Measurements from ENCODE around the gene CNTNAP4. TPM values are rescaled to one million over a fixed set of nuclear protein-coding genes. Genes with fewer than 3 reads are reported as not detected.

The CNTNAP4 gene
- total and polyA plus RNA-seq, 2 of the 13 experiments (the other 11 are each of a cell fraction or from before 2014, with no cell fraction given), result not detected

DNA sequence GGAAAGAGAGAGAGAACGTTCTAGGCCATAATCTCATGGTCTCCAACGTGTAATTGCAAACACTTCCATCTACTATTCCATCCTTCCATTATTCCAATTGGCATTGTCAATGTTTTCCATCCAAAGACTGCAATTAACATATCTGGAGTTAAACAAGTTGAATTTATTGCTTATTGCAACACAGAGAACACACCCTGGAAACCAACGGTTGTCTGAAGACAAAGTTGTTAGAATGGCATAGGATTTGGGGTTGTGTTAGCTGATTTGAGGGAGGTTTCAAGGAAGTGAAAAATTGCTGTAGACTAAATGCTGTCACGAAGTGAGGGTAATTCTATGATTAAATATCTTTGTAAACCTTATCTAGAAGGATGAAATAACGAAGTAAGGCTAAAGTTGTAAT is 178.8 kb downstream of the CNTNAP4 start (continued):
- TF ChIP-seq, protein P1, sequence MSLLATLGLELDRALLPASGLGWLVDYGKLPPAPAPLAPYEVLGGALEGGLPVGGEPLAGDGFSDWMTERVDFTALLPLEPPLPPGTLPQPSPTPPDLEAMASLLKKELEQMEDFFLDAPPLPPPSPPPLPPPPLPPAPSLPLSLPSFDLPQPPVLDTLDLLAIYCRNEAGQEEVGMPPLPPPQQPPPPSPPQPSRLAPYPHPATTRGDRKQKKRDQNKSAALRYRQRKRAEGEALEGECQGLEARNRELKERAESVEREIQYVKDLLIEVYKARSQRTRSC (CRISPR knock-in tag; IDR thresholded peaks at IDR 0.05; ENCODE audit: low read depth), result no peak

DNA sequence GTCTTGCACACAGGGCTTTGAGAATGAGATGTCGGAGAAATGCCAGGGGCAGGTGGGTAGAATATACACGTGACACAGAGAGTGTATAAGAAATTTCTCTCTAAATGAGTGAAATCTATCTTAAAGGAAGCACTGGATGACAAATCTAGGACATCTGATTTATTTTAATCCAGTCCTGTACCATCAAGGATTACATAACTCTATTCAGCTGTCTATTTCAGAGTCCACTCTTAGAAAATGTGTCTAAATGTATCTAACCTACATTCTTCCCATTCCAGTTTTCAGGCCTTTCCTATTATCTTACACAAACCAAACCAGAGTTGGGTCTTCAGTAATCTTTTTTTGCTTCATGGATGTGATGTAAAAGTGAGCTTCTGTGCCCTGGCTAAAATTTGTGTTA is 181.9 kb downstream of the CNTNAP4 start:
- CTCF ChIA-PET (ENCODE audit: low intra/inter-chr PET ratio, low total read pairs), result no interaction called here
- in situ Hi-C loops (cut with HindIII; ENCODE audit: extremely low pct_ligation_motif_present, low pct_unique_long_range_greater_than_20kb), result no loop called here
- BruUV-seq (replicated peaks), result no TSS peak
- POLR2A ChIA-PET, result no interaction called here
- TF ChIP-seq HOXA3 (CRISPR knock-in tag; IDR thresholded peaks at IDR 0.05), result no peak
- TF ChIP-seq, protein P2, sequence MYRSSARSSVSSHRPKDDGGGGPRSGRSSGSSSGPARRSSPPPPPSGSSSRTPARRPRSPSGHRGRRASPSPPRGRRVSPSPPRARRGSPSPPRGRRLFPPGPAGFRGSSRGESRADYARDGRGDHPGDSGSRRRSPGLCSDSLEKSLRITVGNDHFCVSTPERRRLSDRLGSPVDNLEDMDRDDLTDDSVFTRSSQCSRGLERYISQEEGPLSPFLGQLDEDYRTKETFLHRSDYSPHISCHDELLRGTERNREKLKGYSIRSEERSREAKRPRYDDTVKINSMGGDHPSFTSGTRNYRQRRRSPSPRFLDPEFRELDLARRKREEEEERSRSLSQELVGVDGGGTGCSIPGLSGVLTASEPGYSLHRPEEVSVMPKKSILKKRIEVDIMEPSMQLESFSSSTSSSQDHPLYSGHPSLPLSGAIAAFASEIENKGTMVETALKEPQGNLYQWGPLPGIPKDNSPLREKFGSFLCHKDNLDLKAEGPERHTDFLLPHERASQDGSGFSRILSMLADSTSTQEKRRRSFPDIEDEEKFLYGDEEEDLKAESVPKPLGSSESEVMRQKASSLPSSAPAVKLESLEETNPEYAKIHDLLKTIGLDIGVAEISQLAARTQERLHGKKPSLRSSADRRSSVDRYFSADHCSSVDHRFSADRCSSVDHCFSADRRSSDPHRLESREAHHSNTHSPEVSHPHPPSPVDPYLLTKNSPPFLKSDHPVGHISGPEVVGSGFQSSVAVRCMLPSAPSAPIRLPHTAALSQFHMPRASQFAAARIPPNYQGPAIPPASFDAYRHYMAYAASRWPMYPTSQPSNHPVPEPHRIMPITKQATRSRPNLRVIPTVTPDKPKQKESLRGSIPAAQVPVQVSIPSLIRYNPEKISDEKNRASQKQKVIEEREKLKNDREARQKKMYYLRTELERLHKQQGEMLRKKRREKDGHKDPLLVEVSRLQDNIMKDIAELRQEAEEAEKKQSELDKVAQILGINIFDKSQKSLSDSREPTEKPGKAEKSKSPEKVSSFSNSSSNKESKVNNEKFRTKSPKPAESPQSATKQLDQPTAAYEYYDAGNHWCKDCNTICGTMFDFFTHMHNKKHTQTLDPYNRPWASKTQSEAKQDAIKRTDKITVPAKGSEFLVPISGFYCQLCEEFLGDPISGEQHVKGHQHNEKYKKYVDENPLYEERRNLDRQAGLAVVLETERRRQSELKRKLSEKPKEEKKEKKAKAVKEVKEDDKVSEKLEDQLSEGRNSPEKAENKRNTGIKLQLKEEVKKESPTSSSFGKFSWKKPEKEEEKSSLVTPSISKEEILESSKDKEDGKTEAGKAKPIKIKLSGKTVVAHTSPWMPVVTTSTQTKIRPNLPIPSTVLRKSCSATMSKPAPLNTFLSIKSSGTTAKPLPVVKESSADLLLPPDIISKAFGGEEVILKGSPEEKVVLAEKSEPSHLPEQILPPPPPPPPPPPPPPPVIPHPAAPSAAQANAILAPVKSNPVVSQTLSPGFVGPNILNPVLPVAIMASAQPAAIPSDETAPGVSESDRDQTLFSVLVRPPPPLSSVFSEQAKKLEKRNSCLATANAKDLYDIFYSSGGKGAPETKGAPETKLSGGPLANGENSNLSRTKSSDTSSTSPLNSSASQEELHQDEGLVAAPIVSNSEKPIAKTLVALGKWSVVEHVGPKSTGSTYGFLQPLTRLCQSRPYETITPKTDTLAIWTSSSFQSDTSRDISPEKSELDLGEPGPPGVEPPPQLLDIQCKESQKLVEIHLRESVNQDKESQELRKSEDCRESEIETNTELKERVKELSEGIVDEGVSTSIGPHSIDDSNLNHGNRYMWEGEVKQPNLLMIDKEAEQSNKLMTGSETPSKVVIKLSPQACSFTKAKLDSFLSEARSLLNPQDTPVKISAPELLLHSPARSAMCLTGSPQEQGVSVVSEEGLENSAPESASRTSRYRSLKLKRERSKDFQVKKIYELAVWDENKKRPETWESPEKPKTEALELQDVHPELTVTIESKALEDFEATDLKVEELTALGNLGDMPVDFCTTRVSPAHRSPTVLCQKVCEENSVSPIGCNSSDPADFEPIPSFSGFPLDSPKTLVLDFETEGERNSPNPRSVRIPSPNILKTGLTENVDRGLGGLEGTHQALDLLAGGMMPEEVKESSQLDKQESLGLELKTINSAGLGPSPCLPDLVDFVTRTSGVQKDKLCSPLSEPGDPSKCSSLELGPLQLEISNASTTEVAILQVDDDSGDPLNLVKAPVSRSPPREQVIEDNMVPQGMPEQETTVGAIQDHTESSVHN (CRISPR knock-in tag; IDR thresholded peaks at IDR 0.05), result no peak
- no peak for TF ChIP-seq MYNN (CRISPR knock-in tag; IDR thresholded peaks at IDR 0.05; ENCODE audit: low read depth)
- TF ChIP-seq PLRG1 (conservative IDR thresholded peaks at IDR 0.05), result no peak
- WGBS (ENCODE audit: low lambda C conversion rate), result 1% methylated on average over 2 of the region's 2 CpGs
- Histone ChIP-seq H3K9me3 (ENCODE audit: low read length) (no peaks in the 10 kb centered on the region), H3K4me1 (ENCODE audit: insufficient read depth, low read length) (no peaks in the 10 kb centered on the region), H3K36me3 (replicated peaks in 1 of 2; ENCODE audit: control insufficient read depth in 1 of 2, insufficient read depth in 2 of 2, low read length in 2 of 2) (no peaks in the 10 kb centered on the region), H3K79me2 (ENCODE audit: insufficient read depth, low read length) (no peaks in the 10 kb centered on the region), H4K20me1 (ENCODE audit: insufficient read depth, low read length) (no peaks in the 10 kb centered on the region), H2AFZ (ENCODE audit: low read length) (no peak overlapping the region), H3K9ac (ENCODE audit: insufficient read depth, low read depth, low read length) (no peak overlapping the region), H3K27me3 (ENCODE audit: control insufficient read depth in 1 of 2, insufficient read depth in 2 of 2, low read length in 2 of 2) (no peaks in the 10 kb centered on the region), H3K27ac (ENCODE audit: extremely low read length, insufficient read depth, low read length) (no peak overlapping the region), H3K4me2 (ENCODE audit: low read depth, low read length) (no peak overlapping the region), H3K4me3 (replicated peaks in 1 of 3; ENCODE audit: insufficient read depth in 1 of 3, low read depth in 2 of 3, low read length in 3 of 3) (no peak overlapping the region)
- FAIRE-seq (no peak), DNase-seq (ENCODE audit: low spot score) (no peak), ATAC-seq (no peak)
- intact Hi-C loops (cut with micrococcal nuclease; ENCODE audit: unreplicated experiment), result no loop called here

Data from HepG2 (cell line).